ENCODE measurements around the gene FMO4. TPM values are rescaled to one million over a fixed set of nuclear protein-coding genes. Genes with fewer than 3 reads are reported as not detected.
A peak's percentile ranks its signal among the peaks of the same experiment; 100 is the strongest.
"Not testable (repeated sequence)": the region's sequence is repeated elsewhere in the genome, so short reads cannot be mapped to it uniquely, and the experiment has no call there.

FMO4 gene
- total RNA-seq (2014; rRNA removed; shearing (Covaris generic)) = 2.8 TPM in 1 of 2 replicates, not detected in the other

GRCh38 chr1:171313835-171314320 is at the start of gene FMO4:
Gene FMO4 (plus strand): TSS chr1:171314183. CDS start chr1:171319826, 5,643 bp downstream.
- Histone ChIP-seq H3K27me3 (replicated peaks) (no peaks in the 10 kb centered on the region), H3K36me3 (no peaks in the 10 kb centered on the region), H3K4me1 (replicated peaks) (peaks cover 3% of the 10 kb centered on the region), H3K27ac (peak within 1 kb of the TSS; percentile 15; the same call in 1 of the 2 replicates), H3K9me3 (replicated peaks) (no peaks in the 10 kb centered on the region), H3K4me3 (peak within 1 kb of the TSS; percentile 7; the same call in 1 of the 2 replicates)
- DNase-seq (ENCODE audit: low read depth in 1 of 2, low spot score in 2 of 2) = peak; percentile 81 to 88

DNA sequence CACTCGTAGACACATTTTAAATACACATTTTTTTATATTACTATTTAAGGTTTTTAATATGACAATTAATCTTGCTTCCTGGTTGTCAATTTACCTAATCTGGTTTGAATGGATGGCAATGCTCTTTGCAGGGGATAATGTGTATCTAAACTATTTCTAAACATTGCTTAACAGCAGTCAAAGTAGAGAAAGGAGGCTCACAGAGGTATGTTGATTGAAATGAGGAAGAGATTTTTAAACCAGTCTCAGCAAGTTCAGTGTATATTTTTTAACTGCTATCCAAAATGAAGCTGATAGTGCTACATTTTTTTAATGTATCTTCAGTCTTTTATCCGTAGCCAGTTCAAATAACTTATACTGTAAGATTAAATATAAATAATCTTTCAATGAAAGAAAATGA is 48.3 kb upstream of the FMO4 start:
- 0 out of 2 replicates have a peak, but pooled peaks cover 4% of the 10 kb centered on the region for H3K27me3 ChIP-seq (replicated peaks)
- DNase-seq (ENCODE audit: low read depth in 1 of 2, low spot score in 2 of 2) = no peak
- H3K4me3 ChIP-seq = no peak overlapping the region
- no peak overlapping the region for H3K27ac ChIP-seq
- no peaks in the 10 kb centered on the region for H3K36me3 ChIP-seq
- no peaks in the 10 kb centered on the region for H3K9me3 ChIP-seq (replicated peaks)
- H3K4me1 ChIP-seq (replicated peaks) = no peaks in the 10 kb centered on the region

GRCh38 chr1:171266930-171267329 is 47.1 kb upstream of the FMO4 start:
- Histone ChIP-seq H3K4me3 (no peak overlapping the region), H3K36me3 (no peaks in the 10 kb centered on the region), H3K27me3 (replicated peaks) (0 out of 2 replicates have a peak, but pooled peaks cover 4% of the 10 kb centered on the region), H3K27ac (no peak overlapping the region), H3K9me3 (replicated peaks) (no peaks in the 10 kb centered on the region), H3K4me1 (replicated peaks) (no peaks in the 10 kb centered on the region)
- no peak for DNase-seq (ENCODE audit: low read depth in 1 of 2, low spot score in 2 of 2)

- Histone ChIP-seq H3K36me3 (no peaks in the 10 kb centered on the region), H3K27me3 (replicated peaks) (0 out of 2 replicates have a peak, but pooled peaks cover 4% of the 10 kb centered on the region), H3K9me3 (replicated peaks) (no peaks in the 10 kb centered on the region), H3K4me1 (replicated peaks) (no peaks in the 10 kb centered on the region), H3K27ac (no peak overlapping the region), H3K4me3 (no peak overlapping the region)
- no peak for DNase-seq (ENCODE audit: low read depth in 1 of 2, low spot score in 2 of 2)
These were observed 46.6 kb upstream of the FMO4 start for GRCh38 chr1:171267391-171267790.

DNA sequence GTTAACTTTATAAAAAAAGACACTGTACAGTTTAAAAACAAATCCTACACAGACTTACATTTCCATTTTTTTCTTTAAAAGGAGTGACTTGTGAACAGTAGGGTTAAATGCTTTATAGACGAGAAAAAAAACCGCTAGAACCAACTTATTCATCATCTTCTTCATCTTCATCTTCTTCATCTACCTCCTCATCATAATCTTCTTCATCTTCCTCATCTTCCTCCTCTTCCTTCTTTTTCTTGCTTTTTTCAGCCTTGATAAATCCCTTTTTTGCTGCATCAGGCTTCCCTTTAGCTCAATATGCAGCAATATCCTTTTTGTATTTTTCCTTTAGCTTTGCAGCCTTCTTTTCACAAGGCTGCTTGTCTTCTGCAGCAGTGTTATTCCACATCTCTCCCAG is 43.2 kb upstream of the FMO4 start:
- DNase-seq (ENCODE audit: low read depth in 1 of 2, low spot score in 2 of 2) = no peak
- Histone ChIP-seq H3K4me3 (no peak overlapping the region), H3K27ac (no peak overlapping the region), H3K9me3 (replicated peaks) (no peaks in the 10 kb centered on the region), H3K36me3 (no peaks in the 10 kb centered on the region), H3K27me3 (replicated peaks) (0 out of 2 replicates have a peak, but pooled peaks cover 4% of the 10 kb centered on the region), H3K4me1 (replicated peaks) (no peaks in the 10 kb centered on the region)

GRCh38 chr1:171277534-171277933 is 36.4 kb upstream of the FMO4 start:
- DNase-seq (ENCODE audit: low read depth in 1 of 2, low spot score in 2 of 2) = no peak
- 0 out of 2 replicates have a peak, but pooled peaks cover 2% of the 10 kb centered on the region for H3K27me3 ChIP-seq (replicated peaks)
- H3K9me3 ChIP-seq (replicated peaks) = no peaks in the 10 kb centered on the region
- H3K4me1 ChIP-seq (replicated peaks) = no peaks in the 10 kb centered on the region
- no peaks in the 10 kb centered on the region for H3K36me3 ChIP-seq
- no peak overlapping the region for H3K4me3 ChIP-seq
- no peak overlapping the region for H3K27ac ChIP-seq

- Histone ChIP-seq H3K27ac (no peak overlapping the region), H3K9me3 (replicated peaks) (no peaks in the 10 kb centered on the region), H3K4me1 (replicated peaks) (no peaks in the 10 kb centered on the region), H3K36me3 (no peaks in the 10 kb centered on the region), H3K27me3 (replicated peaks) (0 out of 2 replicates have a peak, but pooled peaks cover 2% of the 10 kb centered on the region), H3K4me3 (no peak overlapping the region)
- DNase-seq (ENCODE audit: low read depth in 1 of 2, low spot score in 2 of 2) = no peak
These were observed 34.7 kb upstream of the FMO4 start for GRCh38 chr1:171279234-171279633.

- H3K27me3 ChIP-seq (replicated peaks) = 0 out of 2 replicates have a peak, but pooled peaks cover 2% of the 10 kb centered on the region
- DNase-seq (ENCODE audit: low read depth in 1 of 2, low spot score in 2 of 2) = no peak
- no peaks in the 10 kb centered on the region for H3K9me3 ChIP-seq (replicated peaks)
- H3K36me3 ChIP-seq = no peaks in the 10 kb centered on the region
- H3K4me3 ChIP-seq = no peak overlapping the region
- no peaks in the 10 kb centered on the region for H3K4me1 ChIP-seq (replicated peaks)
- H3K27ac ChIP-seq = no peak overlapping the region
These were observed 34.3 kb upstream of the FMO4 start for GRCh38 chr1:171279678-171280077.

- Histone ChIP-seq H3K4me3 (no peak overlapping the region), H3K9me3 (replicated peaks) (no peaks in the 10 kb centered on the region), H3K36me3 (no peaks in the 10 kb centered on the region), H3K27ac (no peak overlapping the region), H3K4me1 (replicated peaks) (no peaks in the 10 kb centered on the region), H3K27me3 (replicated peaks) (0 out of 2 replicates have a peak, but pooled peaks cover 2% of the 10 kb centered on the region)
- no peak for DNase-seq (ENCODE audit: low read depth in 1 of 2, low spot score in 2 of 2)
These were observed 33.4 kb upstream of the FMO4 start for GRCh38 chr1:171280599-171280998.

DNA sequence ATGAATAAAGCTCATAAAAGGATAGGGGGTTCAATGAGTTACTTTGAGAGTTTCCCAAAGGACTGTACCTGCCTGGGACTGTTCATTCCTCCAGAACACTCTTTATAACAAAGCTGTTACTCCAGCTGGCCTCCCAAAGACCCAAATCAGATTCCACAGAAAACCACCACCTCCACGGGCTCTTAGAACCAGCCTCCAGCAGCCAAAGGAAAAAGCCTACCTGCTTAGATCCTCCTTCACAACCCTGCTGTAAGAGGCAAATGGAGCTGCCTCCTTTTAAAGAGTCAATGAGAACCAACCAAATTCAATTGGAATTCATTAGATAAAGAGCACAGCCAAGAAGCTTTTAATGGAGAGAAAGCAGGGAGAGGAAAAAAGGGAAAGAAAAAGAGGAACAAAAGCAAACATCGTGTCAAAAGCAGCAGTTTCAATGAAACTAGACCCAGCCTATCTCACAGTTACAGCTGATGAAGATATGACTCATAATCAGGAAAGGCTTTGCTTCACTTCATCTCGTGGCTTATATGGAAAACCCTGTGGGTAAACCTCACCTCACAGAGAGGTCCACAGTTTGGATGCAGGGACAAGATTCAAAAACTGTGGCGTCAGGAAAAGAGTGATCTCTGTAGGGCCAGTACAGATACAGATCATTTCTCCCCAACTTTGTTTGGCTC is 27.8 kb upstream of the FMO4 start:
- no peak for DNase-seq (ENCODE audit: low read depth in 1 of 2, low spot score in 2 of 2)
- Histone ChIP-seq H3K27ac (no peak overlapping the region), H3K4me1 (replicated peaks) (no peaks in the 10 kb centered on the region), H3K4me3 (no peak overlapping the region), H3K9me3 (replicated peaks) (no peaks in the 10 kb centered on the region), H3K27me3 (replicated peaks) (no peaks in the 10 kb centered on the region), H3K36me3 (no peaks in the 10 kb centered on the region)

GRCh38 chr1:171290621-171291020 is 23.4 kb upstream of the FMO4 start:
- Histone ChIP-seq H3K27me3 (replicated peaks) (no peaks in the 10 kb centered on the region), H3K4me3 (no peak overlapping the region), H3K27ac (no peak overlapping the region), H3K4me1 (replicated peaks) (no peaks in the 10 kb centered on the region), H3K36me3 (no peaks in the 10 kb centered on the region), H3K9me3 (replicated peaks) (no peaks in the 10 kb centered on the region)
- no peak for DNase-seq (ENCODE audit: low read depth in 1 of 2, low spot score in 2 of 2)

DNA sequence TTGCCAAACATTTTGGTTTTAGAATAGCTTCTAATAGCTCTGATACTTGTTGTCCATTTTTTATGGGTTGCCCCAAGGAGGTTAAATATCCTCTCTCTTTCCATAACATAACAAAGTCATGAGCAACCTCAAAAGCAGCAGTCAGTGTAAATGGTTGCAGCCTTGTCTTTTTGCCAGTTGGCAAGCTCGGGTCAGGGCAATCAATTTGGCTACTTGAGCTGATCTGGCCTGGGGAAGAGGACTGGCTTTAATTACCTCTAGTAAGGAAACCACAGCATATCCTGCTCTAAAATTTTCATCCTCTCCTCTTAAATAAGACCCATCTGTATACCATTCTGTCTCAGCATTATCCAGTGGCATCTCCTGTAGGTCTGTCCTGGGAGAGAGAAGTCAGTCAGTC is 21.2 kb upstream of the FMO4 start:
- DNase-seq (ENCODE audit: low read depth in 1 of 2, low spot score in 2 of 2) = no peak
- Histone ChIP-seq H3K4me3 (no peak overlapping the region), H3K27me3 (replicated peaks) (no peaks in the 10 kb centered on the region), H3K4me1 (replicated peaks) (no peaks in the 10 kb centered on the region), H3K36me3 (no peaks in the 10 kb centered on the region), H3K27ac (no peak overlapping the region), H3K9me3 (replicated peaks) (no peaks in the 10 kb centered on the region)

DNA sequence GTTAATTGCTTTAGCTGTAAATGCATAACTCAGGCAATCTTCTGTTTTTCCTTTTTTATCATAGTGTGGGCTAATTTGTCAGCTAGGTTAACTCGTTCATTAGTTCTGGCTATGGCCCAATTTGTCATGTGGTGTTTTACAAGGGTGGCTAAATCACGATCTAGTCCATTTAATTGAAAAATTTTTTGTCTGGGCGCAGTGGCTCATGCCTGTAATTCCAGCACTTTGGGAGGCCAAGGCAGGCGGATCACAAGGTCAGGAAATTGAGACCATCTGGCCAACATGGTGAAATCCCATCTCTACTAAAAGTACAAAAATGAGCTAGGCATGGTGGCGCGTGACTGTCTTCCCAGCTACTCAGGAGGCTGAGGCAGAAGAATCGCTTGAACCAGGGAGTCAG is 18.6 kb upstream of the FMO4 start:
- not testable (repeated sequence) for DNase-seq (ENCODE audit: low read depth in 1 of 2, low spot score in 2 of 2); H3K4me3 ChIP-seq; H3K27ac ChIP-seq; H3K4me1 ChIP-seq (replicated peaks); H3K9me3 ChIP-seq (replicated peaks); H3K27me3 ChIP-seq (replicated peaks); H3K36me3 ChIP-seq

GRCh38 chr1:171295821-171296220 is 18.2 kb upstream of the FMO4 start:
- Histone ChIP-seq H3K27me3 (replicated peaks) (no peaks in the 10 kb centered on the region), H3K9me3 (replicated peaks) (no peaks in the 10 kb centered on the region), H3K4me1 (replicated peaks) (no peaks in the 10 kb centered on the region), H3K27ac (no peak overlapping the region), H3K36me3 (no peaks in the 10 kb centered on the region), H3K4me3 (no peak overlapping the region)
- no peak for DNase-seq (ENCODE audit: low read depth in 1 of 2, low spot score in 2 of 2)
